ENCODE data around the gene ATG2B.

Gene ATG2B

GRCh38 chr14:96362965-96363750 is at the start of gene ATG2B, which contains the start of gene GSKIP:
ATG2B (minus strand) TSS chr14:96363341; CDS start chr14:96362976, 365 bp downstream.
GSKIP (plus strand) TSS chr14:96363526; CDS start chr14:96382248, 18,722 bp downstream.
- DNase-seq: peak; percentile 98

- no peak for DNase-seq
Measured at GRCh38 chr14:96410119-96410518, 47.0 kb upstream of the ATG2B start.

- DNase-seq: no peak
Measured at GRCh38 chr14:96409701-96410100, 46.6 kb upstream of the ATG2B start.

GRCh38 chr14:96408608-96409007 is 45.5 kb upstream of the ATG2B start:
- DNase-seq: no peak

- no peak for DNase-seq
Measured at GRCh38 chr14:96407935-96408570, 44.9 kb upstream of the ATG2B start.

- DNase-seq: no peak
Measured at GRCh38 chr14:96405677-96406076, 42.5 kb upstream of the ATG2B start.

GRCh38 chr14:96403409-96403808 is 40.3 kb upstream of the ATG2B start:
- no peak for DNase-seq

- DNase-seq: no peak
Measured at GRCh38 chr14:96400495-96400894, 37.4 kb upstream of the ATG2B start.

GRCh38 chr14:96399405-96399804 is 36.3 kb upstream of the ATG2B start:
- DNase-seq: no peak

GRCh38 chr14:96398921-96399320 is 35.8 kb upstream of the ATG2B start:
- DNase-seq: no peak

GRCh38 chr14:96398432-96398831 is 35.3 kb upstream of the ATG2B start:
- no peak for DNase-seq

GRCh38 chr14:96394047-96394815 is 31.1 kb upstream of the ATG2B start:
- DNase-seq: no peak

GRCh38 chr14:96393071-96393691 is 30.0 kb upstream of the ATG2B start:
- no peak for DNase-seq

GRCh38 chr14:96391293-96392118 is 28.4 kb upstream of the ATG2B start:
- peak; percentile 99 for DNase-seq

GRCh38 chr14:96390965-96391292 is 27.8 kb upstream of the ATG2B start:
- DNase-seq: no peak

- DNase-seq: no peak
Measured at GRCh38 chr14:96385385-96385784, 22.2 kb upstream of the ATG2B start.

- DNase-seq: no peak
Measured at GRCh38 chr14:96384740-96385139, 21.6 kb upstream of the ATG2B start.

- no peak for DNase-seq
Measured at GRCh38 chr14:96384053-96384452, 20.9 kb upstream of the ATG2B start.

GRCh38 chr14:96383445-96383844 is 20.3 kb upstream of the ATG2B start:
- DNase-seq: no peak

- DNase-seq: no peak
Measured at GRCh38 chr14:96380735-96381134, 17.6 kb upstream of the ATG2B start.

GRCh38 chr14:96376093-96376492 is 13.0 kb upstream of the ATG2B start:
- no peak for DNase-seq

- DNase-seq: no peak
Measured at GRCh38 chr14:96373538-96373937, 10.4 kb upstream of the ATG2B start.
